ENCODE data around the gene MCOLN2.

GRCh38 chr1:85015826-85016225, 18.9 kb upstream of the MCOLN2 start:
- TF ChIP-seq, protein P1, sequence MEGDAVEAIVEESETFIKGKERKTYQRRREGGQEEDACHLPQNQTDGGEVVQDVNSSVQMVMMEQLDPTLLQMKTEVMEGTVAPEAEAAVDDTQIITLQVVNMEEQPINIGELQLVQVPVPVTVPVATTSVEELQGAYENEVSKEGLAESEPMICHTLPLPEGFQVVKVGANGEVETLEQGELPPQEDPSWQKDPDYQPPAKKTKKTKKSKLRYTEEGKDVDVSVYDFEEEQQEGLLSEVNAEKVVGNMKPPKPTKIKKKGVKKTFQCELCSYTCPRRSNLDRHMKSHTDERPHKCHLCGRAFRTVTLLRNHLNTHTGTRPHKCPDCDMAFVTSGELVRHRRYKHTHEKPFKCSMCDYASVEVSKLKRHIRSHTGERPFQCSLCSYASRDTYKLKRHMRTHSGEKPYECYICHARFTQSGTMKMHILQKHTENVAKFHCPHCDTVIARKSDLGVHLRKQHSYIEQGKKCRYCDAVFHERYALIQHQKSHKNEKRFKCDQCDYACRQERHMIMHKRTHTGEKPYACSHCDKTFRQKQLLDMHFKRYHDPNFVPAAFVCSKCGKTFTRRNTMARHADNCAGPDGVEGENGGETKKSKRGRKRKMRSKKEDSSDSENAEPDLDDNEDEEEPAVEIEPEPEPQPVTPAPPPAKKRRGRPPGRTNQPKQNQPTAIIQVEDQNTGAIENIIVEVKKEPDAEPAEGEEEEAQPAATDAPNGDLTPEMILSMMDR (IDR thresholded peaks at IDR 0.05), result no peak
- no peak for TF ChIP-seq EZH2 (IDR thresholded peaks at IDR 0.05)

Data from neural progenitor cell (in vitro differentiated cells).